T-cell (primary cell): ENCODE results near the gene CYB5R4. TPM values are rescaled to one million over a fixed set of nuclear protein-coding genes. Genes with fewer than 3 reads are reported as not detected.
A peak's percentile ranks its signal among the peaks of the same experiment; 100 is the strongest.

ENCODE experiments used
- ATAC-seq, 4 experiments: fragments of 200-7000 bp in 3 of 4; fragments of 150-1000 bp in 1 of 4; cut with Tn5 transposase; replicated peaks in 1 of 4; 1 replicate in 3 of 4; 2 replicates in 1 of 4; pipeline ENCODE4 v1.10.0; 2021; ENCODE audit warnings: moderate library complexity in 3 of 4, mild to moderate bottlenecking in 2 of 4, moderate number of reproducible peaks in 1 of 4
- CTCF ChIA-PET, 2 donors: fragments of 300-600 bp; sonication (Branson Sonifier 250); formaldehyde crosslinking; loops; one replicate each; lab custom pipeline; 2022; ENCODE audit warnings: antibody characterized with exemption in 2 of 2; lab: Charles Lee
- POLR2A ChIA-PET, 2 donors: fragments of 300-600 bp; sonication (Branson Sonifier 250); formaldehyde crosslinking; loops; one replicate each; lab custom pipeline; 2022; ENCODE audit warnings: antibody characterized with exemption in 2 of 2; lab: Charles Lee
- DNase-seq, 35 experiments: peaks; one replicate each; pipeline versions ENCODE4 v3.0.0 to v3.0.0-alpha.2; 2013 to 2023
- H3K27ac ChIP-seq: one replicate; pipeline ENCODE4 v1.5.1; 2013; ENCODE audit warnings: low read length
- H3K27me3 ChIP-seq, 2 experiments: replicated peaks in 1 of 2; 1 replicate in 1 of 2; 2 replicates in 1 of 2; pipeline versions ENCODE4 v1.6.1 to v1.7.0; 2013; ENCODE audit warnings: low read length in 1 of 2, mixed read lengths in 1 of 2; ENCODE audit not compliant: control insufficient read depth in 2 of 2, insufficient read depth in 2 of 2; ENCODE audit errors: extremely low read depth in 1 of 2
- H3K36me3 ChIP-seq, 2 donors: 1 replicate in 1 of 2; 2 replicates in 1 of 2; pipeline versions ENCODE4 v1.6.1 to v1.7.0; 2013; ENCODE audit warnings: low read length in 1 of 2; ENCODE audit not compliant: control insufficient read depth in 2 of 2, insufficient read depth in 1 of 2; ENCODE audit errors: extremely low read depth in 1 of 2
- H3K4me1 ChIP-seq, 2 experiments: 1 replicate in 1 of 2; 2 replicates in 1 of 2; pipeline versions ENCODE4 v1.6.1 to v1.7.0; 2013; ENCODE audit warnings: low read length in 2 of 2, mixed read lengths in 1 of 2; ENCODE audit not compliant: insufficient read depth in 2 of 2, control insufficient read depth in 1 of 2; ENCODE audit errors: extremely low read depth in 1 of 2
- H3K4me3 ChIP-seq, 2 donors: 1 replicate in 1 of 2; 2 replicates in 1 of 2; pipeline versions ENCODE4 v1.5.1 to v1.7.0; 2013; ENCODE audit warnings: mild to moderate bottlenecking in 2 of 2, low read length in 1 of 2, moderate library complexity in 1 of 2; ENCODE audit not compliant: control insufficient read depth in 1 of 2; ENCODE audit errors: extremely low read depth in 1 of 2
- H3K9me3 ChIP-seq: 2 replicates; pipeline ENCODE4 v1.7.0; 2013
- H3K27ac Mint-ChIP-seq, 2 donors: one replicate each; pipeline ENCODE4 v1.8.0; 2020 to 2021; ENCODE audit warnings: mild to moderate bottlenecking in 2 of 2, mixed read lengths in 2 of 2
- H3K27me3 Mint-ChIP-seq, 2 donors: one replicate each; pipeline ENCODE4 v1.8.0; 2021 to 2022; ENCODE audit warnings: mixed read lengths in 2 of 2
- H3K36me3 Mint-ChIP-seq: one replicate; pipeline ENCODE4 v1.8.0; 2021; ENCODE audit warnings: mixed read lengths
- H3K4me1 Mint-ChIP-seq, 3 donors: one replicate each; pipeline ENCODE4 v1.8.0; 2020 to 2022; ENCODE audit warnings: mixed read lengths in 3 of 3, mild to moderate bottlenecking in 1 of 3
- H3K4me3 Mint-ChIP-seq, 3 donors: one replicate each; pipeline ENCODE4 v1.8.0; 2020 to 2022; ENCODE audit warnings: mild to moderate bottlenecking in 3 of 3, mixed read lengths in 3 of 3, moderate library complexity in 3 of 3
- H3K9me3 Mint-ChIP-seq, 3 donors: one replicate each; pipeline ENCODE4 v1.8.0; 2020 to 2022; ENCODE audit warnings: mixed read lengths in 3 of 3
- WGBS: methylation state at CpG from one replicate; pipeline ENCODE4 v1.1.5; 2013; ENCODE audit warnings: missing lambda C conversion rate; ENCODE audit not compliant: insufficient coverage; 5-methylcytosine and 5-hydroxymethylcytosine counted together
- total RNA-seq, 35 experiments: library from RNA in 6 of 35; stranded (reverse) in 6 of 35; fragments of 120-200 nt in 1 of 35; gene quantifications; one replicate each; pipeline versions ENCODE4 v1.2.1 to v1.2.4 and lab custom pipeline; 2013 to 2026

CYB5R4 gene
- total RNA-seq, 5 donors from 2014 or later (not counting 1 experiment from before 2014, with no cell fraction given) = 18.6 to 22.3 (median 20.2) TPM

DNA sequence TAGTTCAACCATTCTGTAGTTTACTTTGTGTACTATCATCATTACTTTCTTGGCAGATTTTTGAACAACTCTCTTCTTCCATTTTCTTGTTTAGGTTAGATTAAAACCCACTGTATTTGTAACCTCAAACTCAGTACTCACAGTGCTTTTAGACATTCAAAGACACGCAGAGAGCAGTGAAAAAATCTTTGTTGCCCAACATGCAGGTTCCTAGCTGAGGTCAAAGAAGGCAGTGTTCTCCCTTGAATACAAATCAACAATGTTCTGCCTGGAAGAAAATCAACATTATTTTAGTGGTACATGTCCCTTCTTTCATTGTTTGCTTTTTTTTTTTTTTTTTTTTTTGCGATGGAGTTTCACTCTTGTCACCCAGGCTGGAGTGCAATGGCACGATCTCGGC is 11.2 kb downstream of the CYB5R4 start:
- Mint-ChIP-seq H3K9me3 (peaks cover 8 to 12% (median 12%) of the 10 kb centered on the region in 3 donors), H3K27me3 (no peaks in the 10 kb centered on the region), H3K27ac (no peak overlapping the region), H3K4me1 (peaks cover 31 to 47% (median 41%) of the 10 kb centered on the region in 3 donors), H3K36me3 (peaks cover 52% of the 10 kb centered on the region), H3K4me3 (no peak overlapping the region)
- ChIA-PET CTCF (no interaction called here), POLR2A (interaction anchor here in 1 of 2 donors (0.7 kb wide), 1 partner anchor 18 kb away, joined by 3 read pairs; no protein-coding TSS in a partner anchor)
- H3K27ac ChIP-seq = no peak overlapping the region
- DNase-seq = no peak
- no peaks in the 10 kb centered on the region for H3K9me3 ChIP-seq
- H3K27me3 ChIP-seq = no peaks in the 10 kb centered on the region
- no peaks in the 10 kb centered on the region for H3K4me1 ChIP-seq
- WGBS = 100% methylated on average over 1 of the region's 4 CpGs
- no peak for ATAC-seq
- H3K36me3 ChIP-seq = peaks cover 4 to 20% of the 10 kb centered on the region in 2 donors
- no peak overlapping the region for H3K4me3 ChIP-seq

DNA sequence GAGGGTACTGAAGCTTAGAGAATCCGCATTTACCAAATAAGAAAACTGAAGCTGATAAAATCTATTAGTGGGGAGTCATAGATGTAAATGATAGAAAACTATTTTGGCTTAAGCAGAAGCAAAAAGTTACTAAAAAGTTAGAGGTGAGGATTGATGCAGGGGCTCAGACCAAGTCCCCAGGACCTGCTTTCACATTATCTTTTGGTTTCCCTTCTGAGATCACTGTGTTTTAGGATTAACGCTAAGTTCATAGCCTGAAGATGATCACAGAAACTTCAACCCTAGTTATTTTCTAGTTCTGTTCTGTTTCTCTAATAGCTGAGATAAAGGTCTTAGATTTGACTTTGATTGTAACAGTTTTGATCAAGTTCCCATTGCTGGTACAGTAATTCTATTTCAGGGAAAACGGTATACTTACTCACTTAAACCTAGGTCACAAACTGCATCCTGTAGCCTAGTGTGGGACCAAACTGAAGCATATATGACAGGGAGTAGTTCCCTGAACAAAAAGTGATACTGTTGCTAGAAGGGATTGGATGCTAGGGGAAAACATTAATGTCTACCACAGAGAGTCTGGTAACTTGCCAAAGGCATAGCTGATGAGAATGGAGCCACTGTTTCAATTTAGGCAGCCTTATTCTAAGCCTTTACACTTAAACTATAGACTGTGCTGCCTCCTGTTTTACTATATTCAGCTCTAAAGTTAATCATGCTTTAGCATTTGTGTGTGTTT is 13.1 kb downstream of the CYB5R4 start:
- Histone ChIP-seq H3K27ac (no peak overlapping the region), H3K4me3 (no peak overlapping the region), H3K9me3 (no peaks in the 10 kb centered on the region), H3K4me1 (no peaks in the 10 kb centered on the region), H3K27me3 (no peaks in the 10 kb centered on the region), H3K36me3 (peaks cover 0 to 4% of the 10 kb centered on the region in 2 donors)
- Mint-ChIP-seq H3K27ac (no peak overlapping the region), H3K27me3 (no peaks in the 10 kb centered on the region), H3K36me3 (peaks cover 42% of the 10 kb centered on the region), H3K4me1 (peaks cover 41 to 62% (median 47%) of the 10 kb centered on the region in 3 donors), H3K4me3 (no peak overlapping the region), H3K9me3 (peaks cover 0 to 4% (median 4%) of the 10 kb centered on the region in 3 donors)
- CTCF ChIA-PET = interaction anchor here in 1 of 2 donors (0.7 kb wide), 2 partner anchors 10 to 412 kb away, joined by 4 read pairs; no protein-coding TSS in a partner anchor
- DNase-seq (no peak), ATAC-seq (no peak)
- no CpG with 5 or more reads among the region's 3 CpGs for WGBS
- POLR2A ChIA-PET = no interaction called here

DNA sequence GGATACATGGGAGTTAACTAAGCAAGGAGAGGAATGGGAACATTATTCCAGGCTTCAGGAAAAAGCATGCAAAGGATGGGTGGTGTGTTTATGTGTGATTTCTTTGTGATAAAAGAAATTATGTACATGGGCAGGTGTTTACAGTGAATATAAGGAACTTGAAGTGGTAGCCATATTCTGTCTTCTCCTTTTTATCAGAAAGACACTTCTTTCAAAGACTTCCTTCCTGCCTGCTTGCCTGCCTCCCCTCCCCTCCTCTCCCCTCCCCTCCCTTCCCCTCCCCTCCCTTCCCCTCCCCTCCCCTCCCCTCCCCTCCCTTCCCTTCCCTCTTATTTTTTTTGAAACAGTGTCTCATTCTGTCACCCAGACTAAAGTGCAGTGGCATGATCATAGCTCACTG is 14.4 kb downstream of the CYB5R4 start:
- no peaks in the 10 kb centered on the region for H3K9me3 Mint-ChIP-seq
- CTCF ChIA-PET = interaction anchor here in 1 of 2 donors (0.7 kb wide), 1 partner anchor 9 kb away, joined by 3 read pairs; no protein-coding TSS in a partner anchor

DNA sequence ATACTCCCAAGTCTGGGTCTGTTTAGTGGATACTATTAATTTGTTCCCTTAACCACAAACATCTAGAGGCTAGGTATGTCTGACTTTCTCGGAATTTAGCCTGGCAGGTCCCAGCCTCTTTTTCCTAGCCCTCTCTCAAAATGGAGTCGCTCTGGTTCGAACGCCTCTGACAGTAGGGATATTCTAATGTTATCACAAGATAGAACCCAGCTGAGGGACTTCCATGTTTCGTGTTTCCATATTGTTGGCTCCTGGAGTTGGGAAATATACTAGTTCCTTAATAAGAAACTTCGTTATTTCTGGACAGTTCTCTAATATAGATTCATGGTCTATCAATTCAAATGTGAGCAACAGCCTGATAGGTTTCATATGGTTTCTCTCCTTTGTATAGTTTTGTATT is 16.4 kb downstream of the CYB5R4 start:
- Mint-ChIP-seq H3K4me3 (no peak overlapping the region), H3K9me3 (no peaks in the 10 kb centered on the region), H3K27me3 (no peaks in the 10 kb centered on the region), H3K36me3 (peaks cover 22% of the 10 kb centered on the region), H3K4me1 (peaks cover 57 to 82% (median 64%) of the 10 kb centered on the region in 3 donors), H3K27ac (no peak overlapping the region)
- ChIA-PET POLR2A (no interaction called here), CTCF (no interaction called here)
- H3K36me3 ChIP-seq = no peaks in the 10 kb centered on the region
- H3K4me3 ChIP-seq = no peak overlapping the region
- no peaks in the 10 kb centered on the region for H3K9me3 ChIP-seq
- no CpG with 5 or more reads among the region's 6 CpGs for WGBS
- no peak overlapping the region for H3K27ac ChIP-seq
- H3K27me3 ChIP-seq = no peaks in the 10 kb centered on the region
- no peaks in the 10 kb centered on the region for H3K4me1 ChIP-seq
- ATAC-seq (no peak), DNase-seq (no peak)

More for the DNA sequence above, 14.4 kb downstream of the CYB5R4 start:
- no peaks in the 10 kb centered on the region for H3K9me3 ChIP-seq
- H3K4me1 ChIP-seq = no peaks in the 10 kb centered on the region
- no peaks in the 10 kb centered on the region for H3K27me3 Mint-ChIP-seq
- no peak for DNase-seq
- H3K36me3 Mint-ChIP-seq = peaks cover 30% of the 10 kb centered on the region
- H3K4me3 ChIP-seq = no peak overlapping the region
- H3K4me1 Mint-ChIP-seq = peaks cover 46 to 70% (median 54%) of the 10 kb centered on the region in 3 donors
- no peak for ATAC-seq
- H3K36me3 ChIP-seq = no peaks in the 10 kb centered on the region
- POLR2A ChIA-PET = interaction anchor here in 1 of 2 donors (0.7 kb wide), 1 partner anchor 1502 kb away, joined by 4 read pairs; no protein-coding TSS in a partner anchor
- H3K27me3 ChIP-seq = no peaks in the 10 kb centered on the region
- H3K27ac ChIP-seq = no peak overlapping the region
- peak overlapping the region in 1 of 3 donors; percentile 25 for H3K4me3 Mint-ChIP-seq
- peak overlapping the region in 1 of 2 donors; percentile 50 for H3K27ac Mint-ChIP-seq

DNA sequence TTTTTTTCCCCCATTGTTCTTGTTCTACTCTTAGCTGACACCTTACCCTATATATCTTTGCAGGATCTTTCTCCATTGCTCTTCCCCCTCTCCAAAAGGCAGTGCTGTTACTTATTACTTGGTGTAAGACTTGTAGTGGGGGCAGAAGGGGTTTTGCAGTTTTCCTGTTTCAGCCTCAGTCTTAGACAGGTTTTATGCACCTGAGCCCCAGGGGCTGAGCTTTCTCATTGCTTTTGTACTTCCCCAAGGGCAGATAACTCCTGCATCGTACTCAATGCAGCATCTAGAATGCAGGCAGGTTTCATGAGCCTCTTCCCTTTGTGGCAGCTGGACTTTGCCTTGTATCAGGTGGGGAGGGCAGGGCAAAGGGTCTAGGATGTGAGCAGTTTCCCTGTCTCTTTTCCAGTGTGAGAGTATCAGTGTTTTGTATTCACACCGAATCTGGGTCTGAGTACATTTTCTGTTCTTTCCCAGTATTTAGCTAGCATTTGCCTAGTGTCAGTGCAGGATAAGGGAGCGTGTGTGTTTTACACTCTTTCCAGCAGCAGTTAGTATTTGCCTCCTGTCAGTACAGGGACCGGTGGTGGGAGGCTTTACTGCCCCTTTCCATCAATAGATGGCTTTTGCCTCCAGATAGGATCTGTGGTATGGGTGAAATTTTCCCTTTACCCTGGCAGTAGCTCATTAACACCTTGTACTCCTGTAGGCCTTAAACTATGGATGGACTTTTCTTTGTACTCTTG is 19.6 kb downstream of the CYB5R4 start:
- Histone ChIP-seq H3K27ac (no peak overlapping the region), H3K4me3 (no peak overlapping the region), H3K4me1 (no peaks in the 10 kb centered on the region), H3K36me3 (no peaks in the 10 kb centered on the region), H3K27me3 (no peaks in the 10 kb centered on the region), H3K9me3 (no peaks in the 10 kb centered on the region)
- Mint-ChIP-seq H3K36me3 (peaks cover 12% of the 10 kb centered on the region), H3K27ac (no peak overlapping the region), H3K4me1 (peaks cover 39 to 51% (median 44%) of the 10 kb centered on the region in 3 donors), H3K4me3 (no peak overlapping the region), H3K27me3 (no peaks in the 10 kb centered on the region), H3K9me3 (no peaks in the 10 kb centered on the region)
- WGBS = 92% methylated on average over 2 of the region's 4 CpGs
- ATAC-seq (no peak), DNase-seq (no peak)
- CTCF ChIA-PET = interaction anchor here in 1 of 2 donors (0.5 to 0.6 kb wide), 2 partner anchors 30 to 1663 kb away, joined by 3 to 4 read pairs; no protein-coding TSS in a partner anchor
- POLR2A ChIA-PET = no interaction called here

DNA sequence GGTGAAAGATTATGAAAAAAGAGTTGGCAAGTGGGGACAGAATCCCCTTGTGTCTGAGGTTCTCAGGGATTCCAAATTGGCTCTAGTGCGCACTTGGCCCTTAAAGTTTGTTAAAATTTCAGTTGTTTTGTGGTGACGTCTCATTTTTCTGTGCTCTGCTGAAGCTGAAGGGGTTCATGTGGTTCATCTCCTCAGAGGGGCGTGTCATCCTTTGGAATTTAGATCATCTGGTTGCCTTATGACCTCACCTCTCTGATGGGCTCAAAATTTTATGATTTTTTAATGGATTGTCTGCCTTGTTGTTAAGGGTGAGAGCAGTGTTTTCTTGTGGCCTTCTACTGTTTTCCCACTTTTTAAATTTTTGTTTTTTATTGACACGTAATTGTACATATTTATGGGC is 20.3 kb downstream of the CYB5R4 start:
- Mint-ChIP-seq H3K4me3 (no peak overlapping the region), H3K36me3 (peaks cover 9% of the 10 kb centered on the region), H3K9me3 (no peaks in the 10 kb centered on the region), H3K4me1 (peaks cover 43 to 51% (median 45%) of the 10 kb centered on the region in 3 donors), H3K27me3 (no peaks in the 10 kb centered on the region), H3K27ac (no peak overlapping the region)
- WGBS = 100% methylated on average over 2 of the region's 4 CpGs
- ATAC-seq (no peak), DNase-seq (no peak)
- Histone ChIP-seq H3K9me3 (no peaks in the 10 kb centered on the region), H3K4me3 (no peak overlapping the region), H3K27me3 (no peaks in the 10 kb centered on the region), H3K36me3 (no peaks in the 10 kb centered on the region), H3K27ac (no peak overlapping the region), H3K4me1 (no peaks in the 10 kb centered on the region)
- POLR2A ChIA-PET = no interaction called here
- CTCF ChIA-PET = interaction anchor here in 1 of 2 donors (0.6 kb wide), 1 partner anchor 1662 kb away, joined by 4 read pairs; no protein-coding TSS in a partner anchor
